GM18520 (cell line): ENCODE measurements around the gene RAB5B.
"Not testable (repeated sequence)": the region's sequence is repeated elsewhere in the genome, so short reads cannot be mapped to it uniquely, and the experiment has no call there.

ENCODE experiments used
- ATAC-seq: cut with Tn5 transposase; IDR thresholded peaks from one replicate; pipeline ENCODE4 v1.9.1; 2021; ENCODE audit not compliant: unreplicated experiment

Gene RAB5B

DNA sequence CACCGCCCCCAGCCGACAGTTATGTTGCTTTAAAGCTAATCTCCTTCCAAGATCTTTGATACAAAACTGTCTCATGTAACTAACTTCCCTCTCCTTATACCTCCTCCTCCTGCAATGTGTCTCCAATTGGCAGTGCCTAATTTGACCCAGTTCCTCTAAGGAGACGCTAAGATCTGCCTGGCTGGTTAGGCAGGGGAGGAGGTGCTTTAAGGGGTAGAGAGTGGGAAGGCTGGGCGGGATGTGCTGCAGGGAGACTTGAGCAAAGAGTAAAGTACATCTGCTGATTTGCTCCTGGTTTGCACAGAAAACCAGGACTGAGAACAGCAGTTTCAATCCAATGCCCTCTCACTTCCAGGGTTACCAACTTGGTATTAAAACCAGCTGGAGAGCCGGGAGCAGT lies 39.6 kb downstream of the RAB5B start:
- no peak for ATAC-seq

DNA sequence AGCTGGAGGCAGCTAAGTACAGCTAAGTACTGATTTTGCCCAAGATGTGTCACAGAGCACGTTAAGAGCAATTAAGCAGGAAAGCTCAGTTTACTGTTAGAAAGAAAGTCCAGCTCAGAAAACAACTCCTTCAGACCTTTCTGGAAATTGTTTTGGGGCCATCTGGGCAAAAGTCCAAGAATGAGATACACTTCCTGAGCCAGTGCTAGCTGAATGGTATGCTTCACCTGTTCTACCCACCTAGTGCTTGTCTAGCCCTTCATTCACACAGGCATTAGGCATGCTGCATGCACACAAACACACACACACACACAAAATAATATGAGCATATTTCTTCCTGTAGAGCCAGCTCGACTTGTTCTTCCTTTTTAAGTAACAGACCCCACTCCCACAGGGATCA lies 40.3 kb downstream of the RAB5B start:
- ATAC-seq, result no peak

DNA sequence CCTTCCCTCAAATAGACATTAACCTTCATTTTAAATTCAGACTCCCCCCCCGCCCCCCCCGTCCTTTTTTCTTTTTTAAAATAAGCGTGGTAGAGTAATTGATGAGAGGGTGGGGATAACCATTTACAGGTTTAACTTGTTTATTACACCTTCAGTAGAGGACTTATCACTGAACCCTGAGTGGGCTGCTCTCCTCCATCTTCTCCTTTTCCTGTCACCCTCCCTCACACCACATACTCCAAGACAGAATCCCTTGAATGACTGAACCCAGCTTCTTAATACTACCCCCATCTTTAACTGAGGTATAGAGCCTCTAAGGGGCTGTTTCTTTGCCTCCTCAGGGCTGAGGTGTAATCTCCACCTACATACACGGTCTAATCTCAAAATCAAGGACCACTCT lies 43.3 kb downstream of the RAB5B start:
- no peak for ATAC-seq

DNA sequence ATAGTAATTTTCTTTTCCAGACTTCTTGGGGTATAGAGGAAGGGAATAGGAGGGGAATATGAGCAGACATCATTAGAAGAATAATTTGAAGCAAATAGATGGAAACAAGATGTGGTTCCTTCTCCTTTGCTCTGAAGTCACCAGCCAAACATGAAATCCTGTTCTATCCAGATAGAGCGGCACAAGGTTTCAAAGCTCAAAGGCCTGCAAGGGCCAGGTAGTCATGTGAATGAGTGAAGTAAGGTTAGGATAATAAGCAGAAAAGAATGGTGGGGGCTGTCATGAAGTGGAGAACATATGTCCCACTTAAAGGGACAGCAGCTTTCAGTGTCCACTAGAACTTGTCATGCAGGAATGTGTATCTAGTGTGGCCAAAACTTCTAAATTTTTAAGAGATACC lies 44.5 kb downstream of the RAB5B start:
- ATAC-seq, result no peak

DNA sequence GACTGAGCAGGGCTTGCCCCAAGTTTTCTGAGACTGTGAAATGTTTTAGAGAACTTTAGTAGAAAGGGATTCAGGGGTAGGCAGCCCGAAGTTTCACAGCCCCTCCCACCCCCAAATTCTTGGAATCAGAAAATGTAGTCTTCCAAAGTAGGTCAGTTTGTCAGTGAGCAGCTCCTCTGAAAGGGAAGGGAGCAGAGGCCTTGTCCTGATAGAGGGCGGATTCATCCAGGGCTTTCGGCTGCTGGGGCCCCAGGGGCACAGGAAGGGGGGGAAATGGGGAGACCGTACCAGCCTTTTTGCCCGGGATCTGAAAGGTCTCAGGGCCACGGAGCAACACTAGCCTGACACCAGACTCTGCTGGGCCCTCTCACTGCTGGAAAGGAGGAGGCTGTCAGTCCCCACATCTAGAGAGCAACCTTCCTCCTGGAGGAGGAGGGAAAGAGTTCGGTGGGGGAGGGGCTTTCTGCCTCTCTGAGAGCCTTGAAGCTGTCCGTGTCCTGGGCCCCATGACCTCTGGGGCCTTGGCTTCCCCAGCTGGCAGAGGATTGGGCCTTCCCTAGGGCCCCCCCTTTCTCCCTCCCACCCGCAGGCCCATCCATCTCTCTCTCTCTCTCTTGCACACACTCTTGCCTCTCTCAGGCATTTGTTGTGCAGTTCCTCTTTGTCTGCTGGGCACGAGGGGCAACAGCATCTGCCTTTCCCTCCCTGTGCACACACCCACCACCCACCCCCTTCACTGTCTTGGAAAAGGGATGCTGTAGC lies 46.7 kb downstream of the RAB5B start, which contains the start of gene IKZF4:
IKZF4 (plus strand) TSS at position 621 of the 762 bp plus-strand sequence. CDS start 451 bp downstream, outside the sequence.
- no peak for ATAC-seq

DNA sequence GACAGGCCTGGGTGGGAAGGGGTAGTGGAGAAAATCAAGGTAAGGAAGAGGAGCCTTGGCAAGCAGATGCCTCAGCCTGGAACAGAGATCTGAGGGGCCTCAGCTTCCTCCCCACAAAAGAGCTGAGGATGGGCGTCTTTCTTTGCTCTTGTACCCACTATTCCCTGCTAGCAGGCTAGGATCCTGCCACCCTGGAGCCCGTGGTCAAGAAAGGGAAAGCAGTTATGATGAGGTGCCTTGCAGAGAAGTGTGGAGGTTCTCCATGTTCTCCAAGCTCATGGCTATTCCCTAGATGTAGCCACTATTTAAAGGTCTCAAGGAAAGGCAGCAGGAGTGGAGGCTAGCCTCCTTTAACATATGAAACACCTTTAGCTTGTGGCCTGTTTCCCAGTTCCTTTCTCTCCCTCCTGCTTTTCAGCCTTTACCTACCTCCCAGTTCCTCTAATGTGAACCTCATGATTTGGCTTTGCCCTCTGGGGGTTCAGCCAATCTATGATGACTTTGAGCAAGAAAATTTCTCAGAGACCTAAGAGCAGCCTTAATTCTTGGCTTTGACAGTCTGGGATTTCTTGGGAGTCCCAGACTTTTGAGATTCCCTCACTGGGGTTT lies 48.1 kb downstream of the RAB5B start:
- ATAC-seq, result no peak

DNA sequence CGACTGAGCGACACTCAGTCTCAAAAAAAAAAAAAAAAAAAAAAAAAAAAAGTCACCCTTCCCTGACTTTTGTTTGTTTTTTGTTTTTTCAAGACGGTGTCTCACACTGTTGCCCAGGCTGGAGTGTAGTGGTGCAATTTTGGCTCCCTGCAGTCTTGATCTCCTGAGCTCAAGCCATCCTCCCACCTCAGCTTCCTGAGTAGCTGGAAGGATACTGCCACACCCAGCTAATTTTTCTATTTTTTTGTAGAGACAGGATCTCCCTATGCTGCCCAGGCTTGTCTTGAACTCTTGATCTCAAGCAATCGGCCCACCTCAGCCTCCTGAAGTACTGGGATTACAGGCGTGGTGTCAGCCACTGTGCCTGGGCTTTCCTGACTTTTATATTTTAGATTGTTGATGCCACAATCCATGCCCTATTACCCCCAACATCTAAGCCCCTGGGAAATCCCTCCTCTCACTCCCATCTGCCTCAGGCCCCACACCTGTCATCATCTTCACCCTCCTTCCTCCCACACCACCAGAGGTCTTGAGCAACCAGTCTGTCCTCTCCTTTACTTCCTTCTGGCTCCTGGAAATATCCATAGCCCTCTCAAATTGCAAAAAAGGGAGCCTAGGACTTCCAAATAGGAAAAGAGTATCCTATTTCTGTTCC lies 54.8 kb downstream of the RAB5B start:
- ATAC-seq, result no peak

DNA sequence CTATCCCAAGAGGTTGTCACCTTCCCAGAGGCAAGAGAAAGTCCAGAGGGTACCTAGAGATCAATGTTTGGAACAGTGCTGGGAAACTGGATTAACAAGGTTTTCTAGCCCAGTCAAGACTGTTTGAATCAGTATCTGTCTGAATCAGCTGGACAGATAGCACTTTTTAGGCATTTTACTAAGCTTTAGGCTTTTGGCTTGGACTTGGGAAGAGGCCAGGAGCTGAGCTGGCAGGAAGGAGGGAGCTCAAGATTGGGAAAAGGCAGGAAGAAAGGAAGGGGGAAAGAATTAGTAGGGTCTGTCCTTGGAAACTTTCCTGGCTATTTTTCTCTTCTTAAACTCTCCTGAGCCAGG lies 55.3 kb downstream of the RAB5B start:
- no peak for ATAC-seq

DNA sequence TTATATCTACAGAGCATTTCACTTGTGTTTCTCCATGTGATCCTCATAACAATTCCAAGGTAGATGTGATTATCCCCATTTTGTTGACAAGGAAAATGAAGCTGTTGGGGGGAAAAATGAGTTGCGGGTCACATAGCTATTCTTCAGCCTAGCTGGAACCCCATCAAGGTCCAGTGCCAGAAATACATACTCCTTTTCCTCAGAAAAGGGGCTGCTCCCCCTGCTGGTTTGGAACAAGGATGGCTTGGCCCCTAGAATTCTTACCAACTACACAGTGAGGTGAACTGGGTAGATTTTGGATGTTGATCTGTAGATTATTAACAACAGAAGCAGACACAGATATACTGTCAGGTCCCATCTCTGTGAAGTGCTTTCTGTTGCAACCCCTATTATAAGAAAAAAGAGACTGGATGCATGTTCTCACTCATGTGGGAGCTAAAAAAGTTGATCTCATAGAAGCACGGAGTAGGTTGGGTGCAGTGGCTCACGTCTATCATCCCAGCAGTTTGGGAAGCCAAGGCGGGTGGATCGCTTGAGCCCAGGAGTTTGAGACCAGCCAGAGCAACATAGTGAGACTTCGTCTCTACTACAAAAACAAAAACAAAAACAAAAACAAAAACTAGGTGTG lies 55.9 kb downstream of the RAB5B start:
- no peak for ATAC-seq

DNA sequence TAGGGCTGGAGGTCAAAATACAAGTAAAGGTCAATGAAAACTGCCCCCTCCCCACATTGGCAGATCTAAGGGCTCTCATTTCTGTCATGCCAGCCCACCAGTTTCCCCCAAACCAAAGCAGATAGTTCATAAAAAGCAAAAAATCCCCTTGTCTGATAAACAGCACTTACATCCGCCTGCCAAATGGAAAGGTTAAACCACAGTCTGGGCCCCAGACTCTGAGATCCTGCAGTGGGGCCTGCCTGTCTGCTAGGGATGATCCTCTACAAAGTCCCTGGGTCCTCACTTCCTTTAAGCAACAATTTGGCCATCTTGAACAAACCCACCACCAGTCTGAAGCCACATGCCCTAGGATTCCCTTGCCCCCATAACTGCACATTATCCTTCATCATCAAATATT lies 58.1 kb downstream of the RAB5B start:
- ATAC-seq, result no peak

DNA sequence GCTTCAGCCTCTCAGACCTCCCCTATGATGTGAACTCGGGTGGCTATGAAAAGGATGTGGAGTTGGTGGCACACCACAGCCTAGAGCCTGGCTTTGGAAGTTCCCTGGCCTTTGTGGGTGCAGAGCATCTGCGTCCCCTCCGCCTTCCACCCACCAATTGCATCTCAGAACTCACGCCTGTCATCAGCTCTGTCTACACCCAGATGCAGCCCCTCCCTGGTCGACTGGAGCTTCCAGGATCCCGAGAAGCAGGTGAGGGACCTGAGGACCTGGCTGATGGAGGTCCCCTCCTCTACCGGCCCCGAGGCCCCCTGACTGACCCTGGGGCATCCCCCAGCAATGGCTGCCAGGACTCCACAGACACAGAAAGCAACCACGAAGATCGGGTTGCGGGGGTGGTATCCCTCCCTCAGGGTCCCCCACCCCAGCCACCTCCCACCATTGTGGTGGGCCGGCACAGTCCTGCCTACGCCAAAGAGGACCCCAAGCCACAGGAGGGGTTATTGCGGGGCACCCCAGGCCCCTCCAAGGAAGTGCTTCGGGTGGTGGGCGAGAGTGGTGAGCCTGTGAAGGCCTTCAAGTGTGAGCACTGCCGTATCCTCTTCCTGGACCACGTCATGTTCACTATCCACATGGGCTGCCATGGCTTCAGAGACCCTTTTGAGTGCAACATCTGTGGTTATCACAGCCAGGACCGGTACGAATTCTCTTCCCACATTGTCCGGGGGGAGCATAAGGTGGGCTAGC lies 60.9 kb downstream of the RAB5B start:
- ATAC-seq, result no peak

DNA sequence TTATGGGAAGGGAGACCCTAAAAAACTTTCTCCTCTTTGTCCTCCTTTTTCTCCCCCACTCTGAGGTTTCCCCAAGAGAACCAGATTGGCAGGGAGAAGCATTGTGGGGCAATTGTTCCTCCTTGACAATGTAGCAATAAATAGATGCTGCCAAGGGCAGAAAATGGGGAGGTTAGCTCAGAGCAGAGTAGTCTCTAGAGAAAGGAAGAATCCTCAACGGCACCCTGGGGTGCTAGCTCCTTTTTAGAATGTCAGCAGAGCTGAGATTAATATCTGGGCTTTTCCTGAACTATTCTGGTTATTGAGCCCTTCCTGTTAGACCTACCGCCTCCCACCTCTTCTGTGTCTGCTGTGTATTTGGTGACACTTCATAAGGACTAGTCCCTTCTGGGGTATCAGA lies 63.3 kb downstream of the RAB5B start:
- ATAC-seq, result no peak

DNA sequence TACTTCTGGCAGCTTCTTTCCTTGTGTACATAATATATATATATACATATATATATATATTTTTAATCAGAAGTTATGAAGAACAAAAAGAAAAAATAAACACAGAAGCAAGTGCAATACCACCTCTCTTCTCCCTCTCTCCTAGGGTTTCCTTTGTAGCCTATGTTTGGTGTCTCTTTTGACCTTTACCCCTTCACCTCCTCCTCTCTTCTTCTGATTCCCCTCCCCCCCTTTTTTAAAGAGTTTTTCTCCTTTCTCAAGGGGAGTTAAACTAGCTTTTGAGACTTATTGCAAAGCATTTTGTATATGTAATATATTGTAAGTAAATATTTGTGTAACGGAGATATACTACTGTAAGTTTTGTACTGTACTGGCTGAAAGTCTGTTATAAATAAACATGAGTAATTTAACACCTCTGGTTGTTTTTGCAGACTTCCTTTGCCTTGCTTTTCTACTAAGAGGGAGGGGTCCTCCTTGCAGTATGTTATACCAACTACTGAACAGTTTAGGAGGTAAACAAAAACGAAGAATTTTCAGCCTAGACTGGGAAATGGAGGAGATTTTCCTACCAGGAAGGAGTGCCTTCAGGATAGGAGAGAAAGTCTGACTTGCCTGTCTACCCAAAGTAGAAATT lies 64.3 kb downstream of the RAB5B start:
- ATAC-seq, result no peak

DNA sequence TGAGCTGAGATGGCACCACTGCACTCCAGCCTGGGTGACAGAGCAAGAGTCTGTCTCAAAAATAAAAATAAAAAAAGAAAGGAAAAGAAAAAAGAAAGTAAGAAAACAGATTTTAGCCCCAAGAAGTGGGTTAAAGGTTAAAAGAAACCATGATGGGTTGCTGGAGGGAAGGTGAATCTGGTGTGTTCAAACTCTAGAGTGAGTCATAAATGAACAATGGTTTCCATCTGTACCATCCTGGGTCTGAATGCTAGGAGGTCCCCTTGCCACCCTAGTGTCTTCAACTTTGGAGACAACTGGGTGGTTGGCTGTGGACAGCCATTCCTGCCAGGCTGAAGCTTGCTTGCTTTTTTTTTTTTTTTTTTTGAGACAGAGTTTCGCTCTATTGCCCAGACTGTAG lies 66.3 kb downstream of the RAB5B start:
- no peak for ATAC-seq

DNA sequence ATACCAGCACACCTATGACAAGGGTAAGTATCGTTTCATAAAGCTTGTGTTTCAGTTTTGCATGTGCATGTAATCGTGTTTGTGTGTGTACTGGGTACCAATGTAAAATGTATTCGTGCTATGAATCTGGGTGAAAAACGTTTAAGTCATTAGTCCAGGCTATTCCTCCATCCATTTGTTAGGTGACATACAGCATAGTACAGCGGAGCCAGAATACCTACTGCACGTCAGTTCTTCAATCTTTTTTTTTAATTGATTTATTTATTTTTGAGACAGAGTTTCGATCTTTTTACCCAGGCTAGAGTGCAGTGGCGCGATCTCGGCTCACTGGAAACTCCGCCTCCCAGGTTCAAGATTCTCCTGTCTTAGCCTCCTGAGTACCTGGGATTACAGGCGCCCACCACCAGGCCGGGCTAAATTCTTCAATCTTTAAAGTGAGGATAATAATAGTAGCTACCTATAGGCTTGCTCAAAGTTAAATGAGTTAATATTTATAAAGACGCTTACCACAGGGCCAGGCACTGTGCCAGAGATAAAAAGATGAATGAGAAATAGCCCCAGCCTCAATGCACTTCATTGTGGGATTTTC lies 67.2 kb downstream of the RAB5B start:
- ATAC-seq, result no peak

DNA sequence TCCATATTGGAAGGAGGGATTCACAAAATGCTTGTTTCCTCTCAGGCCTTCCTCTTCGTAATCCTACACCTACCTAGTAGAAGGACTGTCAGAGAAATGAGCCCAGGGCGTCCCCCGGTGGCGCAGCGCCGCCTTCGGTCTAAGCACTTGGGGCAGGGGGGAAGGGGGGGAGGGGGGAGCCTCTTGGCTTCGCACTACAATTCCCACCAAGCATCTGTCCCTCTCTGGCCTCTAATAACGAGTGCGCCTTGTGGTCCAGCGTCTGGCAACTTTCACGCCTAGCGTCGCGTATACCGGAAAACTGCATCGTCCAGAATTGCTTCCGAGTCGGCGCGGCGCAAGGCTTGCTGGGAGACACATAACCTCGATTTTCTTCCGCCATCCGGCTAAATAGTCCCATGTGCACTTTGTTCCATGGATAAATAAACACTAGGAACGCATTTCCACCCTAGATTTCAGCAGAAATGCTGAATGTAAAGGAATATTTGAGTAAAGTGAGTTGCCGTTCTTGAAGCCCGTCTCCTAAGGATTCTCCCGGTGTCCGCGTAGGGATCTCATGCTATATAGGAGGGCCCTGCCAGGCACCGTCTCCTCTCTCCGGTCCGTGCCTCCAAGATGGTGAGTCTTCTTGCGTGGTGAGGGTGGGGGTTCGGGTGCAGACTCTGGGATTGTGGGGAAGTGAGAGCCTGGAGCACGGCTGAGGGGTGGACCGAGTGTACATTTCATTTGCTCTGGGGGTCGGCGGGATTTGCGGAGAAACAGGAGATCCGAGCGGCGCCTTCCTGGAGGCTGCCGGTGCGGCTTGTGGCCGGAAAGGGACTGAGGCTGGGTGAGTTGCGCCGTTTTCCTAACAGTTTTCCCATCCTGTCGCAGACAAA lies 67.9 kb downstream of the RAB5B start, which contains the start of gene RPS26:
RPS26 (plus strand) TSS at position 367 of the 878 bp plus-strand sequence; CDS start at position 616, 249 bp downstream.
- ATAC-seq, result peak; percentile 90

DNA sequence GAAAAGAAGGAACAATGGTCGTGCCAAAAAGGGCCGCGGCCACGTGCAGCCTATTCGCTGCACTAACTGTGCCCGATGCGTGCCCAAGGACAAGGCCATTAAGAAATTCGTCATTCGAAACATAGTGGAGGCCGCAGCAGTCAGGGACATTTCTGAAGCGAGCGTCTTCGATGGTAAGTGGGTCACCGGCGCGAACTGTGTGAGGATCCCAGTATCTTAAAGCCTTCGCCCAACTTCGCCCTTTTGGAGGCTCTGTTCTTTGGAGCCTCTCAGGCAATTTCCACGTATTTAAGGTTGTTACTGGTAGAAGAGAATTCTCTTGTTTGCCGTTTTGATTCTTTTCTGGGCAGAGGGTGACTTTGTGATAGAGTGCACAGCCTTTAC lies 68.5 kb downstream of the RAB5B start:
- not testable (repeated sequence) for ATAC-seq

DNA sequence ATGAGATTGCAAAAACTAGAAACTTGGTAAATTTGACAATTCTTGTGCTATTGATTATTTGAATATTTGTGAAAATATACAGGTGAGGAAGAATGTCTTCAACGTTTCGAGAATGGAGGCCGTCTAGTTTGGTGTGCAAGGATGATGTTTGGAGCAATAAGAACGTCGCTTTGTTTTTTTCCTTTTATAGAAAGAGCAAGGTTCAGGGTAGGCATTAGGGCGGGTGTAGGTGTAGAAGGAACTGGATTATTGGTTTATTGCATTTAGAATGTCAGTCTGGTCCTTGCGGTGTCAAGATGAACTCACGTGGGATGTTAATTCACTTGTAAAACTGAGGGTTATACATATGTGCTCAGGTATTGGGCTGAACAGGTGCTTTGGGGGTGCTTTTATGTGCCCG lies 69.0 kb downstream of the RAB5B start:
- no peak for ATAC-seq
